Breast epithelium (tissue), 3 donors: ENCODE data around the gene CIT.

Experiments
- CTCF ChIP-seq, 3 donors: fragments of 450-650 bp; IDR thresholded peaks; one replicate each; pipeline ENCODE4 v1.5.1; 2016 to 2017; ENCODE audit warnings: antibody characterized with exemption in 3 of 3, mild to moderate bottlenecking in 3 of 3, moderate library complexity in 3 of 3
- POLR2A ChIP-seq: fragments of 450-650 bp; IDR thresholded peaks from one replicate; pipeline ENCODE4 v1.6.1; 2016; ENCODE audit warnings: antibody characterized with exemption, mild to moderate bottlenecking, moderate library complexity
- POLR2AphosphoS5 ChIP-seq, 3 donors: sonication (generic); formaldehyde crosslinking; IDR thresholded peaks; one replicate each; pipeline ENCODE4 v1.6.1; 2017; ENCODE audit warnings: antibody characterized with exemption in 3 of 3

GRCh38 chr12:119762619-119763018 lies 114.5 kb downstream of the CIT start:
- TF ChIP-seq CTCF (IDR thresholded peaks at IDR 0.05), result no peak
- TF ChIP-seq POLR2AphosphoS5 (IDR thresholded peaks at IDR 0.05), result no peak
- no peak for TF ChIP-seq POLR2A
